ENCODE results near the gene PITX3.

Gene PITX3

GRCh38 chr10:102274062-102274461, 32.8 kb upstream of the PITX3 start:
- no peak for ATAC-seq
- TF ChIP-seq GLIS3 (CRISPR knock-in tag; IDR thresholded peaks at IDR 0.05) (no peak), TOX (CRISPR knock-in tag; IDR thresholded peaks at IDR 0.05; ENCODE audit: borderline replicate concordance) (no peak), ZNF70 (CRISPR knock-in tag; IDR thresholded peaks at IDR 0.05) (no peak), OSR1 (CRISPR knock-in tag; IDR thresholded peaks at IDR 0.05) (no peak), ARNTL (CRISPR knock-in tag; IDR thresholded peaks at IDR 0.05; ENCODE audit: borderline replicate concordance, low read depth) (no peak), TCF4 (CRISPR knock-in tag; IDR thresholded peaks at IDR 0.05; ENCODE audit: borderline replicate concordance) (no peak), PPARA (CRISPR knock-in tag; IDR thresholded peaks at IDR 0.05; ENCODE audit: borderline replicate concordance) (no peak), CSRNP3 (CRISPR knock-in tag; IDR thresholded peaks at IDR 0.05) (no peak), CREB5 (CRISPR knock-in tag; IDR thresholded peaks at IDR 0.05; ENCODE audit: low read depth) (no peak), ZFP30 (CRISPR knock-in tag; IDR thresholded peaks at IDR 0.05) (no peak), ZC3H10 (CRISPR knock-in tag; IDR thresholded peaks at IDR 0.05) (no peak), ZNF8 (CRISPR knock-in tag; IDR thresholded peaks at IDR 0.05) (no peak), PATZ1 (CRISPR knock-in tag; IDR thresholded peaks at IDR 0.05; ENCODE audit: borderline replicate concordance) (no peak), CSDC2 (CRISPR knock-in tag; IDR thresholded peaks at IDR 0.05) (no peak), ISL1 (CRISPR knock-in tag; IDR thresholded peaks at IDR 0.05) (no peak), ZFP3 (CRISPR knock-in tag; IDR thresholded peaks at IDR 0.05) (no peak), ESRRG (CRISPR knock-in tag; IDR thresholded peaks at IDR 0.05) (no peak)

- TF ChIP-seq OSR1 (CRISPR knock-in tag; IDR thresholded peaks at IDR 0.05), result no peak
- peak; percentile 27; the same call in 2 of the 3 replicates for ATAC-seq
Measured at GRCh38 chr10:102269017-102269416, 27.7 kb upstream of the PITX3 start.

GRCh38 chr10:102268375-102268888, 27.1 kb upstream of the PITX3 start:
- ATAC-seq, result peak; percentile 62
- TF ChIP-seq ISL1 (CRISPR knock-in tag; IDR thresholded peaks at IDR 0.05) (no peak; the same call in 1 of the 2 replicates), ZNF565 (CRISPR knock-in tag; conservative IDR thresholded peaks at IDR 0.05; ENCODE audit: low read depth) (no peak), ZNF70 (CRISPR knock-in tag; IDR thresholded peaks at IDR 0.05) (no peak), CSRNP3 (CRISPR knock-in tag; IDR thresholded peaks at IDR 0.05) (no peak), POU6F1 (CRISPR knock-in tag; IDR thresholded peaks at IDR 0.05; ENCODE audit: borderline replicate concordance, low read depth) (no peak), TSHZ2 (CRISPR knock-in tag; IDR thresholded peaks at IDR 0.05) (no peak), ZFP30 (CRISPR knock-in tag; IDR thresholded peaks at IDR 0.05) (no peak), PATZ1 (CRISPR knock-in tag; IDR thresholded peaks at IDR 0.05; ENCODE audit: borderline replicate concordance) (no peak), SNAI2 (CRISPR knock-in tag; IDR thresholded peaks at IDR 0.05) (no peak), GLIS3 (CRISPR knock-in tag; IDR thresholded peaks at IDR 0.05) (no peak), RARB (CRISPR knock-in tag; IDR thresholded peaks at IDR 0.05) (no peak), CSDC2 (CRISPR knock-in tag; IDR thresholded peaks at IDR 0.05) (no peak), OSR1 (CRISPR knock-in tag; IDR thresholded peaks at IDR 0.05) (no peak), ZFP3 (CRISPR knock-in tag; IDR thresholded peaks at IDR 0.05) (no peak)

Data from SK-N-SH treated with all-trans-retinoic acid at 6 μM for 48 hours (cell line).